Measurements from ENCODE around the gene LBX2.
A peak's percentile ranks its signal among the peaks of the same experiment; 100 is the strongest.
"Not testable (repeated sequence)": the region's sequence is repeated elsewhere in the genome, so short reads cannot be mapped to it uniquely, and the experiment has no call there.

Gene LBX2

GRCh38 chr2:74503506-74504475 is 4.4 kb upstream of the LBX2 start:
- FAIRE-seq = no peak

DNA sequence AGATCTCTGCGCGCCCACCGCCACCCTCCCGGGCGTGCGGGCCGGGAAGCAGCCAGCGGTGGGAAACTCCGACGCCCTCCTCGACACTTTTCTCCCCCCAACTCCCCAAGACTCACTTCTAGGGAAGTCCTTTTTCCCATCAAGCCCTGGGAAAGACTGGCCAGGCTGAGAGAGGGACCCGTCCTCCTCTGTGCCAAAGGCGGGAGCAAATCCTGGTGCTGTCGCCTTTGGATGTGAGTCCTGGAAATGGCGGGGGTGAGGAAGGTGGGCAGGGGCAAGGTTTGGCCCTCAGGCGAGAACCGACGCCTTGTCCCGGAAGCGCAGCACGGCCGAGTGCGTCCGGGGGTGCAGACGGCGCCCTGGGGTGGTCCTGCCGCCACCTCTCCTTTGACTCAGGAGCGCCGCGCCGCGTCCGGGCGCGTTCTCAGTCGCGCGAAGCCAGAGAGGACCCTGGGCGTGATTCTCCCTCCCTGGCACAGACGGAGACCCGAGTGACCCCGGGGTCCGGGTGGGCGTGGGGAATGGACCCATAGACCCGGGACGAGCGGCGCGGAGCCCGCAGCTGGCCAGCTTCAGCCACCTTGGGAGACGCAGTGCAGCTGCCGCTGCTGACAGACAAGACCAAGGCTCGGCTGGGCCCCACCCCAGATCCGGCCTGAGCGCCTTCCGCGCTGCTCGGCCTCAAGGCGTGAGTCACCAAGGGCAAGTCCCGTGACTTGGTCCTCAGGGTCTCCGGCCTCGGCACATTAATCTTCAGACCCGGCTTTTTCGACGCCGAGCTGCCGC is 3.5 kb upstream of the LBX2 start:
- no peak for FAIRE-seq

- FAIRE-seq = no peak
Observed at GRCh38 chr2:74502147-74502719, 2.8 kb upstream of the LBX2 start.

- no peak for FAIRE-seq
Observed at GRCh38 chr2:74501335-74502071, 2.1 kb upstream of the LBX2 start.

DNA sequence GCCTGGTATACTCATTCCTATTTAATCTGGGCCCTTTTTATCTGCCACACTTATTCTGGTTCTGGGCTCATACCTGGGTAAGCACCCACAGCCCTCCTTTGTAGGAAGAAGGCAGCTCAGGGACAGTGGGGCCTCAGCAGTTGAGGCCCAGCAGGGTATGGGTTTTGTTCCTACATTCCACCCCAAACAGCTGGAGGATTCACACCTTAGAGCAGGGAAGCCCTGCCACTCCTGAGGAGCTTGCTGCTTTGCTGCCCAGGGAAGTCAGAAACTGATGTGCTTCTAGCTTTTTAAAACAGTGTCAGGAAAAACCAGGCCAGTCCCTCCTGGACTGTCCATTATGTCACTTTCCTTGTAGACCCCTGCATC is 1.2 kb upstream of the LBX2 start:
- FAIRE-seq = no peak

DNA sequence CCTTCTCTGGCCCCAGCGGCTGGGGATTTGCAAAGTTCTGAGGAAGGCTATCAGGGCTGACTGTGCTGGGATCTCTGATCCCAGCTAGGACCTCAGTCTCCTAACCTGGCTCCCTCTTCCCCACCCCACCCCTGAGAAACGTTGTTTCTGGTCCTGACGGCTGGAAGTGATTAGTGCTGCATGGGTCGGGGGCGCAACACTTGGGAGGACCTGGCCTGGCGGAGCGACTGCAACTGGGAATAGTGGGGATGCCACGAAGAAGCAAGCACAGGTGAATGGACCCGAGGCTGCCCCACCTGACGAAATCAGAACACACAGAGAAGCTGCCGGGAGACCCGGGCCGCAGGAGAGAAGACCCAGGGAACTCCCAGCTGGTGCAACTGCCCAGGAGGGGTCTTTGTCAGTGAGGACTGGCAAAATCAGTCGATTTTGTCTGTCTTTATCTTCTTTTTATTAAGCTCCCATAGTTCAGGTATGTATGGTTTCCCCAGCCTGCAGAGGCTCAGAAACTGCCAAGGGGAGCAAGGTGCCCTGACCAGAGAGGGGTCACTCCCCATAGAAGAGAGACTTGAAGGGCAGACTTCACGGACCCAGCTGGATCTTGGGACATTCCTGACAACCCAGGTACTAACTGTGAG is 656 bp upstream of the LBX2 start:
- no peak for FAIRE-seq

- FAIRE-seq = no peak
Observed at GRCh38 chr2:74498500-74499266, 720 bp downstream of the LBX2 start.

DNA sequence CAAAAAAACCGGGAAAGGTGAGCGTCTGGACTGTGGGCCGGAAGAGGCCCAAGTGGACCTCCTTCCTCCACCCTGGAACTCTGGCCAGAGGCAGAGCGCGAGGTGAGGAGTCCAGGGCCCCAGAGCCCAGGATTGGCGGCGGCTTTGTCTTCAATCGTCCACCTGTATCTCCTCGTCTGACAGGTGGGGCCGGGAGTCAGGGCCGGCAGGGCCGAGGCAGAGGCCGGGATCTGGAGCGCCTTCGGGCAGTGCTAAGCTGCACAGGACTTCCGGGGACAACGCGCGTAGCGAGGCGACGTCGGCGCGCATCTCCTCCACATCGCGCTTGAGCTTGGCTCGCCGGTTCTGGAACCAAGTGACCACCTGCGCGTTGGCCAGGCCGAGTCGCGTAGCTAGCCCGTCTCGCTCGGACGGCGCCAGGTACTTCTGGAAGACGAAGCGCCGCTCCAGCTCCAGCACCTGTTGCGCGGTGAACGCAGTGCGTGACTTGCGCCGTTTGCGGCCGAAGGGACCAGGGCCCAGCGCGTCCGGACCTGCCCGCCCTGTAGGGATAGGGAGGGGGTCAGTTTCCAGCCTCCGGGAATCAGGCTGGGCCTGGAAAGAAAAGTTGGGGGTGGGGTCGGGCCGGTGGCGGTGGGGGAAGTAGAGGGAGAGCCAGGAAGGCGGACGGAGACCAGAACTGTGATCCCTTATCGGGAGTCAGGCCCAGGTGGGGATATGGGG is 1.5 kb downstream of the LBX2 start:
- no peak for FAIRE-seq

- no peak for FAIRE-seq
Observed at GRCh38 chr2:74496997-74497776, 2.2 kb downstream of the LBX2 start.

DNA sequence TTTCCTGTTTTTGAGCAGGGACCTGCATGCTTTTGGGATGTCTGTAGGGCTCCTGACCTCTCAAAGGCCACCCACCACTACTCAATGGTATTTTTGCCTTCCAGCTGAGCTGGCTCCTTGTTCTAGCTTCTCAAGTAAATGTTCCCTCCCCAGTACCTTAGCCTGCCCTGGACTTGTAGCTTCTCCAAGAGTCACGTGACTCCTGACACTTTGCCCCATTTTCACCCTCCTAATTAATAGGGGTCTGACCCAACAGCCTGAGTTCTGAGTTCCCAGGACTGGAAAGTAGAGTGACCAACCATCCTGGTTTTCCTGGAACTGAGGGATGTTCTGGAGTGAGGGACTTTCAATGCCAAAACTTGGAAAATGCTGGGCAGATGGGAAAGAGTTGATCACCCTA is 4.0 kb downstream of the LBX2 start:
- FAIRE-seq = no peak

GRCh38 chr2:74493546-74493945 is 5.9 kb downstream of the LBX2 start:
- no peak for FAIRE-seq

GRCh38 chr2:74491648-74492544 is 7.5 kb downstream of the LBX2 start:
- no peak for FAIRE-seq

GRCh38 chr2:74489906-74490305 is 9.5 kb downstream of the LBX2 start:
- FAIRE-seq = no peak

GRCh38 chr2:74488643-74489481 is 10.5 kb downstream of the LBX2 start:
- FAIRE-seq = no peak

DNA sequence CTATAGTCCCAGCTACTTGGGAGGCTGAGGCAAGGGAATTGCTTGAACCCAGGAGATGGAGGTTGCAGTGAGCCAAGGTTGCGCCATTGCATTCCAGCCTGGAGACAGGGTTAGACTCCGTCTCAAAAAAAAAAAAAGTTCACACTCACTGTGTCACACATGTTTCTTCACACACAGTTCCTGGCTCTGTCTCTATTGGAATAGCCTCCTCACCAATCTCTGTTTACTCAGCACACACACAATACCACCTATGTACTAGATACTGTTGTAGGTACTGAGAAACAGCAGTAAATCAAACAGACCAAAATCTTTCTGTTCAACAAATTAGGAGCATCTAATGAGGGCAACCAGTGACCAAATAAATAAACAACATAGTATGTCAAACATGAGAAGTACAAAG is 13.3 kb downstream of the LBX2 start:
- no peak for FAIRE-seq

GRCh38 chr2:74483675-74484164 is 15.7 kb downstream of the LBX2 start:
- FAIRE-seq = not testable (repeated sequence)

GRCh38 chr2:74482801-74483674 is 16.4 kb downstream of the LBX2 start, which contains the start of the genes CCDC142 and TTC31:
Gene CCDC142, minus strand, starts transcription at chr2:74482998. Its CDS starts 161 bp downstream, at chr2:74482837.
Gene TTC31, plus strand, starts transcription at chr2:74483081. Its CDS starts 15 bp downstream, at chr2:74483096.
- FAIRE-seq = peak; percentile 70
